ENCODE measurements around the gene CLEC4E.
"Not testable (repeated sequence)": the region's sequence is repeated elsewhere in the genome, so short reads cannot be mapped to it uniquely, and the experiment has no call there.

The CLEC4E gene

GRCh38 chr12:8540831-8541230 is at the start of gene CLEC4E:
CLEC4E (minus strand) TSS chr12:8540905; CDS start chr12:8540797, 108 bp downstream.
- not testable (repeated sequence) for DNase-seq

GRCh38 chr12:8589679-8590078 is 49.0 kb upstream of the CLEC4E start:
- DNase-seq = no peak

GRCh38 chr12:8584478-8584877 is 43.8 kb upstream of the CLEC4E start:
- not testable (repeated sequence) for DNase-seq

GRCh38 chr12:8584004-8584403 is 43.3 kb upstream of the CLEC4E start:
- no peak for DNase-seq

- no peak for DNase-seq
Measured at GRCh38 chr12:8581098-8581784, 40.5 kb upstream of the CLEC4E start.

- no peak for DNase-seq
Measured at GRCh38 chr12:8577879-8578278, 37.2 kb upstream of the CLEC4E start.

GRCh38 chr12:8572507-8572906 is 31.8 kb upstream of the CLEC4E start:
- DNase-seq = no peak

- no peak for DNase-seq
Measured at GRCh38 chr12:8566525-8566924, 25.8 kb upstream of the CLEC4E start.

GRCh38 chr12:8566052-8566451 is 25.3 kb upstream of the CLEC4E start:
- not testable (repeated sequence) for DNase-seq

GRCh38 chr12:8564656-8565055 is 24.0 kb upstream of the CLEC4E start:
- DNase-seq = no peak

- DNase-seq = no peak
Measured at GRCh38 chr12:8563356-8563755, 22.7 kb upstream of the CLEC4E start.

GRCh38 chr12:8562310-8562709 is 21.6 kb upstream of the CLEC4E start:
- DNase-seq = no peak

- DNase-seq = no peak
Measured at GRCh38 chr12:8561011-8561410, 20.3 kb upstream of the CLEC4E start.

GRCh38 chr12:8559676-8560075 is 19.0 kb upstream of the CLEC4E start:
- DNase-seq = no peak

- DNase-seq = no peak
Measured at GRCh38 chr12:8556531-8557097, 15.9 kb upstream of the CLEC4E start.

GRCh38 chr12:8554451-8555195 is 13.9 kb upstream of the CLEC4E start:
- DNase-seq = no peak

GRCh38 chr12:8553088-8553627 is 12.5 kb upstream of the CLEC4E start:
- DNase-seq = no peak

GRCh38 chr12:8549381-8549780 is 8.7 kb upstream of the CLEC4E start:
- no peak for DNase-seq

- DNase-seq = no peak
Measured at GRCh38 chr12:8548192-8548591, 7.5 kb upstream of the CLEC4E start.

- no peak for DNase-seq
Measured at GRCh38 chr12:8547645-8548044, 6.9 kb upstream of the CLEC4E start.

- DNase-seq = no peak
Measured at GRCh38 chr12:8546591-8546990, 5.9 kb upstream of the CLEC4E start.

GRCh38 chr12:8544295-8544694 is 3.6 kb upstream of the CLEC4E start:
- DNase-seq = no peak

GRCh38 chr12:8541562-8541961 is 857 bp upstream of the CLEC4E start:
- DNase-seq = no peak

- DNase-seq = not testable (repeated sequence)
Measured at GRCh38 chr12:8537820-8538219, 2.9 kb downstream of the CLEC4E start.
